B cell (primary cell): ENCODE measurements around the gene KCNC1. TPM values are rescaled to one million over a fixed set of nuclear protein-coding genes. Genes with fewer than 3 reads are reported as not detected.

Experiments
- ATAC-seq: fragments of 200-7000 bp; cut with Tn5 transposase; one replicate; pipeline ENCODE4 v1.10.0; 2021; ENCODE audit warnings: low read depth, mild to moderate bottlenecking, moderate number of reproducible peaks, moderate library complexity
- CTCF ChIA-PET: fragments of 350-600 bp; sonication (Branson Sonifier 250); formaldehyde crosslinking; loops from one replicate; lab custom pipeline; 2021; ENCODE audit warnings: antibody characterized with exemption, inconsistent platforms; lab: Charles Lee
- POLR2A ChIA-PET: fragments of 350-600 bp; sonication (Branson Sonifier 250); formaldehyde crosslinking; loops from one replicate; lab custom pipeline; 2021; ENCODE audit warnings: antibody characterized with exemption; lab: Charles Lee
- DNase-seq: peaks from one replicate; pipeline ENCODE4 v3.0.0; 2013
- H2AFZ ChIP-seq: 2 replicates; pipeline ENCODE4 v1.6.1; 2012; ENCODE audit warnings: mild to moderate bottlenecking, low read depth, low read length; ENCODE audit not compliant: insufficient read depth, poor library complexity, severe bottlenecking
- H3K27ac ChIP-seq, 2 donors: 1 replicate in 1 of 2; 2 replicates in 1 of 2; pipeline ENCODE4 v1.5.1; 2012 to 2013; ENCODE audit warnings: low read length in 2 of 2, mild to moderate bottlenecking in 2 of 2, moderate library complexity in 1 of 2
- H3K27me3 ChIP-seq, 4 experiments: fragments of 200-600 bp in 1 of 4; sonication (generic) in 1 of 4; replicated peaks in 1 of 4; 1 replicate in 2 of 4; 2 replicates in 2 of 4; pipeline versions ENCODE4 v1.6.1 to v1.7.0; 2013 to 2016; ENCODE audit warnings: low read length in 3 of 4, mild to moderate bottlenecking in 2 of 4, mixed read lengths in 1 of 4, moderate library complexity in 1 of 4; ENCODE audit not compliant: insufficient read depth in 4 of 4, control insufficient read depth in 3 of 4; ENCODE audit errors: control extremely low read depth in 1 of 4
- H3K36me3 ChIP-seq, 2 experiments: replicated peaks in 1 of 2; 1 replicate in 1 of 2; 2 replicates in 1 of 2; pipeline versions ENCODE4 v1.6.1 to v1.7.1; 2013; ENCODE audit warnings: low read length in 1 of 2; ENCODE audit not compliant: insufficient read depth in 2 of 2, control insufficient read depth in 1 of 2; ENCODE audit errors: control extremely low read depth in 1 of 2, extremely low read depth in 1 of 2
- H3K4me1 ChIP-seq, 2 donors: fragments of 200-600 bp in 1 of 2; sonication (generic) in 1 of 2; 1 replicate in 1 of 2; 2 replicates in 1 of 2; pipeline versions ENCODE4 v1.5.1 to v1.6.1; 2013 to 2017; ENCODE audit warnings: low read length in 2 of 2; ENCODE audit not compliant: control insufficient read depth in 2 of 2, insufficient read depth in 2 of 2
- H3K4me2 ChIP-seq: replicated peaks from 2 replicates; pipeline ENCODE3; 2012; ENCODE audit warnings: mild to moderate bottlenecking, low read depth, low read length; ENCODE audit not compliant: poor library complexity, severe bottlenecking
- H3K4me3 ChIP-seq, 5 experiments: fragments of 200-600 bp in 1 of 5; sonication (generic) in 1 of 5; 1 replicate in 3 of 5; 2 replicates in 2 of 5; pipeline versions ENCODE4 v1.5.1 to v1.7.0; 2011 to 2016; ENCODE audit warnings: low read length in 4 of 5, mild to moderate bottlenecking in 4 of 5, low read depth in 2 of 5, control low read depth in 1 of 5, moderate library complexity in 1 of 5; ENCODE audit not compliant: insufficient read depth in 1 of 5; ENCODE audit errors: control extremely low read depth in 1 of 5, extremely low read depth in 1 of 5
- H3K79me2 ChIP-seq: fragments of 200-600 bp; sonication (generic); one replicate; pipeline ENCODE4 v1.6.0; 2016; ENCODE audit warnings: low read length; ENCODE audit not compliant: control insufficient read depth, insufficient read depth
- H3K9ac ChIP-seq: fragments of 200-600 bp; sonication (generic); 2 replicates; pipeline ENCODE4 v1.6.1; 2017; ENCODE audit warnings: mild to moderate bottlenecking, low read length, moderate library complexity
- H3K9me3 ChIP-seq, 3 donors: one replicate each; pipeline versions ENCODE4 v1.6.1 to v1.7.1; 2013; ENCODE audit warnings: low read length in 2 of 3; ENCODE audit not compliant: control insufficient read depth in 2 of 3, insufficient read depth in 1 of 3; ENCODE audit errors: control extremely low read depth in 1 of 3
- H4K20me1 ChIP-seq: 2 replicates; pipeline ENCODE4 v1.6.0; 2012; ENCODE audit warnings: mild to moderate bottlenecking, low read length; ENCODE audit not compliant: insufficient read depth, control insufficient read depth, poor library complexity, severe bottlenecking
- H3K27ac Mint-ChIP-seq: one replicate; pipeline ENCODE4 v1.8.0; 2021; ENCODE audit warnings: mixed read lengths
- H3K27me3 Mint-ChIP-seq: one replicate; pipeline ENCODE4 v1.8.0; 2021; ENCODE audit warnings: mixed read lengths
- H3K4me1 Mint-ChIP-seq: one replicate; pipeline ENCODE4 v1.8.0; 2021; ENCODE audit warnings: mixed read lengths
- H3K4me3 Mint-ChIP-seq: one replicate; pipeline ENCODE4 v1.8.0; 2021; ENCODE audit warnings: mixed read lengths
- H3K9me3 Mint-ChIP-seq: one replicate; pipeline ENCODE4 v1.8.0; 2022; ENCODE audit warnings: mixed read lengths; ENCODE audit not compliant: insufficient read depth
- CTCF ChIP-seq: fragments of 200-600 bp; IDR thresholded peaks from one replicate; pipeline ENCODE4 v1.8.0; 2022; ENCODE audit warnings: antibody characterized with exemption, mild to moderate bottlenecking
- EZH2 ChIP-seq: IDR thresholded peaks from 2 replicates; pipeline ENCODE4 v1.6.1; 2012; ENCODE audit warnings: borderline replicate concordance, low read depth, mild to moderate bottlenecking, moderate library complexity, low read length; ENCODE audit not compliant: insufficient read depth, poor library complexity, severe bottlenecking
- WGBS: methylation state at CpG from one replicate; pipeline ENCODE4 v1.1.5; 2013; ENCODE audit warnings: missing lambda C conversion rate; ENCODE audit not compliant: insufficient coverage; 5-methylcytosine and 5-hydroxymethylcytosine counted together
- intact Hi-C: fragments of 100-400 bp; cut with micrococcal nuclease; formaldehyde crosslinking; loops from one replicate; pipeline ENCODE4 v1.10.0; 2022
- polyA plus RNA-seq: library from polyadenylated mRNA; depleted of rRNA; stranded (reverse); fragments of >200 nt; gene quantifications from 2 replicates; pipeline ENCODE4 v1.2.3, GENCODE V29; 2012
- total RNA-seq, 2 donors: library from RNA; stranded (reverse); fragments of 120-200 nt in 1 of 2; gene quantifications; 1 replicate in 1 of 2; 2 replicates in 1 of 2; pipeline versions ENCODE4 v1.2.3 to v1.2.4, GENCODE V29; 2013 to 2022

Gene KCNC1
- total and polyA plus RNA-seq, 2 donors (not counting 1 experiment from before 2014, with no cell fraction given), result not detected

GRCh38 chr11:17801166-17801565, 66.6 kb downstream of the KCNC1 start:
- ATAC-seq, result no peak
- Histone ChIP-seq H2AFZ (no peak overlapping the region), H3K4me2 (no peak overlapping the region), H3K36me3 (no peaks in the 10 kb centered on the region), H3K27me3 (no peaks in the 10 kb centered on the region), H3K27ac (no peak overlapping the region), H4K20me1 (no peaks in the 10 kb centered on the region), H3K4me1 (no peaks in the 10 kb centered on the region), H3K79me2 (no peaks in the 10 kb centered on the region), H3K4me3 (no peak overlapping the region), H3K9ac (no peak overlapping the region), H3K9me3 (peaks cover 0 to 2% (median 0%) of the 10 kb centered on the region in 3 donors)
- no peak overlapping the region for H3K4me3 Mint-ChIP-seq
- ChIA-PET POLR2A (no interaction called here), CTCF (no interaction called here)
- no peak for DNase-seq
- H3K27ac Mint-ChIP-seq, result no peak overlapping the region
- 96% methylated on average over 3 of the region's 4 CpGs for WGBS
- no peaks in the 10 kb centered on the region for H3K27me3 Mint-ChIP-seq
- no peak for TF ChIP-seq CTCF
- no peaks in the 10 kb centered on the region for H3K9me3 Mint-ChIP-seq
- no peaks in the 10 kb centered on the region for H3K4me1 Mint-ChIP-seq
- intact Hi-C loops, result no loop called here

GRCh38 chr11:17802491-17802890, 67.9 kb downstream of the KCNC1 start:
- no peak overlapping the region for H3K27ac ChIP-seq
- POLR2A ChIA-PET, result no interaction called here
- ATAC-seq (no peak), DNase-seq (no peak)
- no peaks in the 10 kb centered on the region for H3K27me3 ChIP-seq
- Mint-ChIP-seq H3K9me3 (no peaks in the 10 kb centered on the region), H3K4me1 (no peaks in the 10 kb centered on the region), H3K27me3 (no peaks in the 10 kb centered on the region), H3K4me3 (no peak overlapping the region), H3K27ac (no peak overlapping the region)
- intact Hi-C loops, result no loop called here
- H3K4me1 ChIP-seq, result no peaks in the 10 kb centered on the region
- no peak for TF ChIP-seq EZH2
- no peak for TF ChIP-seq CTCF
- H3K4me2 ChIP-seq, result no peak overlapping the region
- 98% methylated on average over 3 of the region's 4 CpGs for WGBS
- no peaks in the 10 kb centered on the region for H4K20me1 ChIP-seq
- H3K79me2 ChIP-seq, result no peaks in the 10 kb centered on the region
- no peaks in the 10 kb centered on the region for H3K36me3 ChIP-seq
- CTCF ChIA-PET, result interaction anchor here (0.6 kb wide), 1 partner anchor 664 kb away, joined by 6 read pairs; no protein-coding TSS in a partner anchor
- peaks cover 0 to 2% (median 0%) of the 10 kb centered on the region in 3 donors for H3K9me3 ChIP-seq
- H2AFZ ChIP-seq, result no peak overlapping the region
- no peak overlapping the region for H3K4me3 ChIP-seq
- no peak overlapping the region for H3K9ac ChIP-seq
